ENCODE results near the gene POC1A. TPM values are rescaled to one million over a fixed set of nuclear protein-coding genes. Genes with fewer than 3 reads are reported as not detected.

POC1A gene
- total and polyA plus RNA-seq, 12 donors: 0.44 to 3.5 (median 1.1) TPM

GRCh38 chr3:52141751-52142150, 12.5 kb downstream of the POC1A start:
- Histone ChIP-seq H3K4me3 (no peak overlapping the region), H3K36me3 (peaks cover 0 to 28% (median 0%) of the 10 kb centered on the region in 9 donors), H3K27me3 (no peaks in the 10 kb centered on the region), H3K9me3 (no peaks in the 10 kb centered on the region), H3K27ac (no peak overlapping the region), H3K4me1 (peaks cover 4 to 30% (median 11%) of the 10 kb centered on the region in 9 donors)
- 97 to 100% methylated on average over 7 of the region's 7 CpGs for WGBS, 2 donors
- ATAC-seq: no peak
- no peak for DNase-seq
- no peak for TF ChIP-seq CTCF (IDR thresholded peaks at IDR 0.05)
- intact Hi-C loops (cut with DNase I): loop anchor here in 6 of 10 donors (5.0 kb wide), 4 partner anchors 84 to 199 kb away; partner anchors contain the start of genes DUSP7 (in 2 of the 6), PARP3 (in 1 of the 6) and RRP9 (in 1 of the 6)

- no peaks in the 10 kb centered on the region for H3K9me3 ChIP-seq
- no peak for ATAC-seq
- H3K36me3 ChIP-seq: peaks cover 0 to 19% (median 0%) of the 10 kb centered on the region in 9 donors
- no peak for TF ChIP-seq CTCF (IDR thresholded peaks at IDR 0.05)
- H3K27ac ChIP-seq: peak overlapping the region in 6 of 10 donors; percentile 50 to 71 (median 64)
- H3K4me1 ChIP-seq: peaks cover 4 to 37% (median 20%) of the 10 kb centered on the region in 9 donors
- intact Hi-C loops (cut with DNase I): loop anchor here in 6 of 10 donors (5.0 kb wide), 4 partner anchors 83 to 198 kb away; partner anchors contain the start of genes DUSP7 (in 2 of the 6), PARP3 (in 1 of the 6) and RRP9 (in 1 of the 6)
- H3K4me3 ChIP-seq: no peak overlapping the region
- 91 to 95% methylated on average over 5 of the region's 5 CpGs for WGBS, 2 donors
- DNase-seq: no peak
- no peaks in the 10 kb centered on the region for H3K27me3 ChIP-seq
These were observed 13.5 kb downstream of the POC1A start for GRCh38 chr3:52140769-52141168.

- intact Hi-C loops (cut with DNase I): loop anchor here in 6 of 10 donors (5.0 kb wide), 4 partner anchors 83 to 198 kb away; partner anchors contain the start of genes DUSP7 (in 2 of the 6), PARP3 (in 1 of the 6) and RRP9 (in 1 of the 6)
- WGBS, 2 donors: 37 to 67% methylated on average over 9 of the region's 9 CpGs
- ATAC-seq (peak; percentile 52 to 90 (median 73)), DNase-seq (peak; percentile 51 to 52)
- no peak for TF ChIP-seq CTCF (IDR thresholded peaks at IDR 0.05)
- Histone ChIP-seq H3K4me3 (no peak overlapping the region), H3K27ac (peak overlapping the region in 9 of 10 donors; percentile 44 to 71 (median 64)), H3K9me3 (no peaks in the 10 kb centered on the region), H3K4me1 (peaks cover 4 to 37% (median 20%) of the 10 kb centered on the region in 9 donors), H3K27me3 (no peaks in the 10 kb centered on the region), H3K36me3 (peaks cover 0 to 11% (median 0%) of the 10 kb centered on the region in 9 donors)
These were observed 14.2 kb downstream of the POC1A start for GRCh38 chr3:52140000-52140399.

- 77 to 81% methylated on average over 7 of the region's 7 CpGs for whole genome bisulfite sequencing, 2 donors
- Histone ChIP-seq H3K9me3 (no peaks in the 10 kb centered on the region), H3K27ac (peak overlapping the region in 7 of 10 donors; percentile 6 to 77 (median 60)), H3K36me3 (peaks cover 0 to 11% (median 0%) of the 10 kb centered on the region in 9 donors), H3K27me3 (no peaks in the 10 kb centered on the region), H3K4me1 (peaks cover 0 to 32% (median 15%) of the 10 kb centered on the region in 9 donors), H3K4me3 (no peak overlapping the region)
- ATAC-seq (no peak), DNase-seq (no peak)
- intact Hi-C loops (cut with DNase I): no loop called here
- TF ChIP-seq CTCF (IDR thresholded peaks at IDR 0.05): no peak
These were observed 16.9 kb downstream of the POC1A start for GRCh38 chr3:52137311-52137710.
